GM19467 (cell line): ENCODE data around the gene MPZL1.
"Not testable (repeated sequence)": the region's sequence is repeated elsewhere in the genome, so short reads cannot be mapped to it uniquely, and the experiment has no call there.

Experiments
- ATAC-seq: cut with Tn5 transposase; IDR thresholded peaks from one replicate; pipeline ENCODE4 v1.9.1; 2021; ENCODE audit warnings: mild to moderate bottlenecking, moderate library complexity; ENCODE audit not compliant: unreplicated experiment

Gene MPZL1

GRCh38 chr1:167805041-167805556 lies 83.3 kb downstream of the MPZL1 start:
- no peak for ATAC-seq

DNA sequence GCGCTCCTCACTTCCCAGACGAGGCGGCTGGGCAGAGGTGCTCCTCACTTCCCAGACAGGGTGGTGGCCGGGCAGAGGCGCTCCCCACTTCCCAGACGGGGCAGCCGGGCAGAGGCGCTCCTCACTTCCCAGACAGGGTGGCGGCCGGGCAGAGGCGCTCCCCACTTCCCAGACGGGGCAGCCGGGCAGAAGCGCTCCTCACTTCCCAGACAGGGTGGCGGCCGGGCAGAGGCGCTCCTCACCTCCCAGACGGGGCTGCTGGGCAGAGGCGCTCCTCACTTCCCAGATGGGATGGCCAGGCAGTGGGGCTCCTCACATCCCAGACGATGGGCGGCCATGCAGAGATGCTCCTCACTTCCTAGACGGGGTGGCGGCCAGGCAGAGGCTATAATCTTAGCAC lies 84.5 kb downstream of the MPZL1 start:
- not testable (repeated sequence) for ATAC-seq

GRCh38 chr1:167806676-167807075 lies 84.9 kb downstream of the MPZL1 start:
- ATAC-seq, result not testable (repeated sequence)

DNA sequence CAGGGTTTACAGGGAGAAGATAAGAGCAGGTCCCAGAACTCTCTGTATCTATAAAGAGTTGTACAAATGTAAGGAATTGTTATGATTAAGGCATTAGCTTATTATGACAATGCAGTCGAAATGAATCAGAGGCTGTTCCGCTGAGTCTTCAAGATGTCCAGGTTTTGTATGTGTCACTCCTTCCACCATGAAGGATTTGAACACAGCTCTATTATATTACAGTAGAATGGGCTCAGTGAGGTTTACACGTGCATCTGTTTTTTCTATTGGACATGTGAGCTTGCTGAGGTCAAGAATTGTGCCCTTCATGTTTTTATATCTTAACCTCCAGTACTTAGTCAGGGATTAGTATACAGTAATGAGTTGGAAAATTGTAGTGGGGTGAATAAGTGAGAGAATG lies 86.3 kb downstream of the MPZL1 start:
- ATAC-seq, result no peak

GRCh38 chr1:167808690-167809089 lies 86.9 kb downstream of the MPZL1 start:
- no peak for ATAC-seq

- no peak for ATAC-seq
Measured at GRCh38 chr1:167812972-167813371, 91.2 kb downstream of the MPZL1 start.

DNA sequence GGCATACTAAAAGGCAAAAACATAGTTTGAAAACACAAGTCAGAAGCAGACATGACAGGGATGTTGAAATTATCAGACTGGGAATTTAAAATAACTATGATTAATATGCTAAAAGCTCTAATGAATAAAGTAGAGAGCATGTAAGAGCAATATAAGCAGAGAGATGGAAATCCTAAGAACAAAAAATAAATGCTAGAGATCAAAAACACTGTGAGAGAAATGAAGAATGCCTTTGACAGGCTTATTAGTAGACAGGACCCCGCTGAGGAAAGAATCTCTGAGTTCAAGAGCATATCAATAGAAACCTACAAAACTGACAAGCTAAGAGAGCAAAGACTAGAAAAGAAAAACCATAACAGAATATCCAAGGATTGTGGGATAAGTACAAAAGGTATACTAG lies 93.9 kb downstream of the MPZL1 start:
- ATAC-seq, result no peak

GRCh38 chr1:167819849-167820683 lies 98.3 kb downstream of the MPZL1 start:
- ATAC-seq, result peak; percentile 61

- no peak for ATAC-seq
Measured at GRCh38 chr1:167820684-167821355, 99.0 kb downstream of the MPZL1 start.

- no peak for ATAC-seq
Measured at GRCh38 chr1:167821356-167821685, 99.5 kb downstream of the MPZL1 start.

DNA sequence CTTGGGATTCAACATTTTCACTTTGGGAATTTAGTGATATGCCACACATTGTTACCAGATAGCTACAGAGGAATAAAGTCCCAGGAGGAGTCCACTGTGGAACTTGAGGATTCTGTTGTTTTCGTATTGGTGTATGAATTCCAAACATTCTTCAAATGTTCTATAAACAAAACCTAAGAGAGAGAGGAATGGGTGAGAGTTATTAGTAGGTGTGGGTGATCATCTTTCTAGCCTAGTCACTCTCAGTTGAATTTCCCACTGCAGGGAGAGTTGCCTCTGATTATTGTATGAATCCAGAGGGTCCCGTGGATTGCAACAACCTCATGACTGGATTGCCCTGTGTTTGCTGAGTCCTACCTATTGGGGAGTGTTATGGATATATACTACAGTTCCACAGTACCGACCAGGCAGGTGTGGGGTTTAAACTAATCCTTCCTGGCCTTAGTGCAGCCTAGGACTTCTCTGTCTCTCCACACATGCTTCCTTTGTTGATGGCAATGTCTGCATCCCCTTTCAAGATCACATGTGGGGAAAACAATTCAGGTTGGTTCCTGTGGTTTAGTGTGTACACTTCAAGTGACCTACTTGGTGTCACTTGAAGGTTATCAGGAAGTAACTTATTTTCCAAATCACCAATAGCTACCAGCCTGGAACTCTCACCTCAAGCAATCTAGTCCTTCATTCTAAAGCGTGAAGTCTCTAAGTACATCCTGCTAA lies 100.3 kb downstream of the MPZL1 start:
- no peak for ATAC-seq

DNA sequence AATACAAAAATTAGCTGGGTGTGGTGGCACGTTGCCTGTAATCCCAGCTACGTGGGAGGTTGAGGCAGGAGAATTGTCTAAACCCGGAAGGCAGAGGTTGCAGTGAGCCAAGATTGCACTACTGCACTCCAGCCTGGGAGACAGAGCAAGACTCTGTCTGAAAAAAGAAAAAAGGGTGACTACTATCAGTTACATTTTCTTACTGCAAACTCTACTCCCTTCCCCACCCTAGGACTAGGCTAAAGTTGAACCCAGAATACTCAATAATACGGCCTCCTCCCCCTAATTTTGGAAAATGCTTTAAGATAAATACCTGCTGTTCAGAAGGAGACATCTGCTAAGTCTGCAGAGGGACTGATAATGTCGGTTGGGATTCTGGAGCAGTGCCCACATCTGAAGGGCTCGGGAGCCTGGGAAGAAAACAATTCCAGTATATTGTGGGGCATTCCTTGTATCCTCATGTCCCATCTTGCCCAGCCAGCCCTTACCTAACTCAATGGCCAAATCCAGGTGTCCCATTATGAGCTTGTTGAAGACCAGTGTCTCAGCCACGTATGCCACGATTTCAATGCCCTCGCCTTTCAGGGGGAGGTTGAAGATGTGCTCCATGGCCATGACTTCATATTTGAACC lies 102.5 kb downstream of the MPZL1 start:
- ATAC-seq, result no peak

- ATAC-seq, result no peak
Measured at GRCh38 chr1:167825419-167826079, 103.8 kb downstream of the MPZL1 start.

- no peak for ATAC-seq
Measured at GRCh38 chr1:167826127-167826526, 104.3 kb downstream of the MPZL1 start.

GRCh38 chr1:167829868-167830267 lies 108.1 kb downstream of the MPZL1 start:
- no peak for ATAC-seq

- ATAC-seq, result not testable (repeated sequence)
Measured at GRCh38 chr1:167830668-167831067, 108.9 kb downstream of the MPZL1 start.

GRCh38 chr1:167832693-167833092 lies 110.9 kb downstream of the MPZL1 start:
- ATAC-seq, result no peak

- no peak for ATAC-seq
Measured at GRCh38 chr1:167833904-167834303, 112.1 kb downstream of the MPZL1 start.

GRCh38 chr1:167836197-167836596 lies 114.4 kb downstream of the MPZL1 start:
- ATAC-seq, result no peak

GRCh38 chr1:167837326-167837725 lies 115.5 kb downstream of the MPZL1 start:
- no peak for ATAC-seq

GRCh38 chr1:167839009-167839408 lies 117.2 kb downstream of the MPZL1 start:
- no peak for ATAC-seq
